ENCODE results near the gene LDLRAD3.

- TF ChIP-seq EP300 (IDR thresholded peaks at IDR 0.05) (no peak), CTCF (IDR thresholded peaks at IDR 0.05) (no peak)
These were observed 100.8 kb downstream of the LDLRAD3 start for GRCh38 chr11:36044636-36045035.

Data from ovary (tissue), 3 donors.